H9 (cell line): ENCODE results near the gene STAT1. TPM values are rescaled to one million over a fixed set of nuclear protein-coding genes. Genes with fewer than 3 reads are reported as not detected.

Experiments used
- DNase-seq: peaks from one replicate; pipeline ENCODE4 v3.0.0-alpha.2; 2017
- H2AFZ ChIP-seq: one replicate; pipeline ENCODE4 v1.6.1; 2013; ENCODE audit warnings: mild to moderate bottlenecking, low read length, control low read depth, moderate library complexity
- H2AK5ac ChIP-seq: 2 replicates; pipeline ENCODE4 v1.6.1; 2013; ENCODE audit warnings: low read length, control low read depth, mixed read lengths; ENCODE audit not compliant: insufficient read length
- H2BK120ac ChIP-seq: one replicate; pipeline ENCODE4 v1.6.1; 2013; ENCODE audit warnings: low read depth, mild to moderate bottlenecking, low read length, control low read depth, inconsistent platforms; ENCODE audit not compliant: poor library complexity, severe bottlenecking
- H2BK12ac ChIP-seq: 2 replicates; pipeline ENCODE4 v1.6.1; 2013; ENCODE audit warnings: low read length, control low read depth, mixed read lengths, low read depth; ENCODE audit not compliant: insufficient read length
- H2BK15ac ChIP-seq: 2 replicates; pipeline ENCODE4 v1.6.1; 2013; ENCODE audit warnings: low read depth, low read length, control low read depth
- H2BK20ac ChIP-seq: one replicate; pipeline ENCODE4 v1.6.1; 2013; ENCODE audit warnings: low read depth, mild to moderate bottlenecking, low read length, control low read depth, inconsistent platforms; ENCODE audit not compliant: poor library complexity, severe bottlenecking
- H2BK5ac ChIP-seq: 2 replicates; pipeline ENCODE4 v1.6.1; 2013; ENCODE audit warnings: low read length, control low read depth, mixed read lengths; ENCODE audit not compliant: insufficient read length
- H3K14ac ChIP-seq: 2 replicates; pipeline ENCODE4 v1.6.1; 2013; ENCODE audit warnings: low read length, control low read depth; ENCODE audit not compliant: insufficient read depth
- H3K18ac ChIP-seq: 2 replicates; pipeline ENCODE4 v1.6.1; 2013; ENCODE audit warnings: low read depth, mild to moderate bottlenecking, mixed read lengths, low read length, control low read depth; ENCODE audit not compliant: insufficient read length
- H3K23ac ChIP-seq: 2 replicates; pipeline ENCODE4 v1.6.1; 2013; ENCODE audit warnings: low read length, control low read depth, mixed read lengths, low read depth; ENCODE audit not compliant: insufficient read length
- H3K23me2 ChIP-seq: 2 replicates; pipeline ENCODE4 v1.6.1; 2013; ENCODE audit warnings: low read depth, mild to moderate bottlenecking, mixed read lengths, low read length, control low read depth; ENCODE audit not compliant: insufficient read length, poor library complexity, severe bottlenecking
- H3K27ac ChIP-seq: 2 replicates; pipeline ENCODE4 v1.5.1; 2013; ENCODE audit warnings: low read length, control low read depth, mixed read lengths, low read depth; ENCODE audit not compliant: insufficient read length
- H3K27me3 ChIP-seq: 2 replicates; pipeline ENCODE4 v1.6.1; 2013; ENCODE audit warnings: low read length, control low read depth, inconsistent platforms; ENCODE audit not compliant: insufficient read depth
- H3K4ac ChIP-seq: 2 replicates; pipeline ENCODE4 v1.6.1; 2013; ENCODE audit warnings: low read depth, mild to moderate bottlenecking, control low read depth, inconsistent platforms, low read length, moderate library complexity
- H3K4me1 ChIP-seq: 2 replicates; pipeline ENCODE4 v1.6.1; 2013; ENCODE audit warnings: low read length, control low read depth, inconsistent platforms; ENCODE audit not compliant: insufficient read depth
- H3K4me2 ChIP-seq: 2 replicates; pipeline ENCODE4 v1.6.1; 2013; ENCODE audit warnings: low read length, control low read depth, mixed read lengths; ENCODE audit not compliant: insufficient read length, insufficient read depth
- H3K56ac ChIP-seq: 2 replicates; pipeline ENCODE4 v1.6.1; 2013; ENCODE audit warnings: low read depth, mild to moderate bottlenecking, mixed read lengths, low read length, control low read depth; ENCODE audit not compliant: insufficient read length
- H3K79me1 ChIP-seq: 2 replicates; pipeline ENCODE4 v1.6.1; 2013; ENCODE audit warnings: low read depth, mild to moderate bottlenecking, moderate library complexity, low read length, control low read depth, inconsistent platforms; ENCODE audit not compliant: insufficient read depth, poor library complexity, severe bottlenecking
- H3K79me2 ChIP-seq: 2 replicates; pipeline ENCODE4 v1.6.1; 2013; ENCODE audit warnings: low read length, control low read depth, inconsistent platforms; ENCODE audit not compliant: insufficient read depth
- H3K9ac ChIP-seq: 2 replicates; pipeline ENCODE4 v1.6.1; 2013; ENCODE audit warnings: low read length, control low read depth, mixed read lengths; ENCODE audit not compliant: insufficient read length; ENCODE audit errors: extremely low read depth
- H3K9me3 ChIP-seq: one replicate; pipeline ENCODE4 v1.6.1; 2013; ENCODE audit warnings: low read depth, low read length, inconsistent platforms; ENCODE audit not compliant: control insufficient read depth
- H3T11ph ChIP-seq: one replicate; pipeline ENCODE4 v1.6.1; 2013; ENCODE audit warnings: mild to moderate bottlenecking, low read length, control low read depth, inconsistent platforms
- H4K20me1 ChIP-seq: one replicate; pipeline ENCODE4 v1.6.1; 2013; ENCODE audit not compliant: control insufficient read depth, insufficient read length, insufficient read depth
- H4K5ac ChIP-seq: 2 replicates; pipeline ENCODE4 v1.6.1; 2013; ENCODE audit warnings: low read depth, mild to moderate bottlenecking, mixed read lengths, low read length, control low read depth; ENCODE audit not compliant: insufficient read length
- H4K8ac ChIP-seq: replicated peaks from 2 replicates; pipeline ENCODE4 v1.6.1; 2013; ENCODE audit warnings: low read length, control low read depth, mixed read lengths, low read depth; ENCODE audit not compliant: insufficient read length
- H4K91ac ChIP-seq: 2 replicates; pipeline ENCODE4 v1.6.1; 2013; ENCODE audit warnings: low read depth, mild to moderate bottlenecking, moderate library complexity, mixed read lengths, low read length, control low read depth; ENCODE audit not compliant: insufficient read length
- H3K27ac Mint-ChIP-seq, 3 experiments: 2 replicates in 2 of 3; 3 replicates in 1 of 3; pipeline ENCODE4 v1.8.0; 2020 to 2021; ENCODE audit warnings: mixed read lengths in 3 of 3, mild to moderate bottlenecking in 1 of 3, moderate library complexity in 1 of 3
- H3K27me3 Mint-ChIP-seq: 2 replicates; pipeline ENCODE4 v1.8.0; 2021; ENCODE audit warnings: low read depth, mild to moderate bottlenecking, moderate library complexity, mixed read lengths
- H3K36me3 Mint-ChIP-seq, 3 experiments: 2 replicates in 2 of 3; 3 replicates in 1 of 3; pipeline ENCODE4 v1.8.0; 2020 to 2021; ENCODE audit warnings: low read depth in 3 of 3, mixed read lengths in 3 of 3; ENCODE audit not compliant: insufficient read depth in 1 of 3
- H3K4me1 Mint-ChIP-seq, 2 experiments: 2 replicates each; pipeline ENCODE4 v1.8.0; 2020; ENCODE audit warnings: mixed read lengths in 2 of 2
- H3K4me3 Mint-ChIP-seq, 2 experiments: 2 replicates in 1 of 2; 3 replicates in 1 of 2; pipeline ENCODE4 v1.8.0; 2020 to 2021; ENCODE audit warnings: mild to moderate bottlenecking in 2 of 2, mixed read lengths in 2 of 2, moderate library complexity in 1 of 2
- H3K9me3 Mint-ChIP-seq, 2 experiments: 2 replicates in 1 of 2; 3 replicates in 1 of 2; pipeline ENCODE4 v1.8.0; 2020; ENCODE audit warnings: mild to moderate bottlenecking in 2 of 2, mixed read lengths in 2 of 2, moderate library complexity in 1 of 2
- WGBS: extraction: QIAGEN DNeasy Blood & Tissue Kit; methylation state at CpG from one replicate; pipeline ENCODE4 v1.1.7; 2013; ENCODE audit warnings: missing lambda C conversion rate, low lambda C conversion rate, mixed read lengths; ENCODE audit not compliant: insufficient read length; ENCODE audit errors: extremely low coverage; 5-methylcytosine and 5-hydroxymethylcytosine counted together
- total RNA-seq: library from RNA; stranded (reverse); gene quantifications from 2 replicates; pipeline ENCODE4 v1.2.1, GENCODE V29; 2021
- TF ChIP-seq, protein P1 (sequence below): fragments of 200-600 bp; sonication (generic); conservative IDR thresholded peaks from 3 replicates; pipeline ENCODE4 v1.8.0; 2021; ENCODE audit warnings: antibody characterized with exemption, mild to moderate bottlenecking

The STAT1 gene
- total RNA-seq, 1 experiment from 2014 or later, result 48.1 TPM

DNA sequence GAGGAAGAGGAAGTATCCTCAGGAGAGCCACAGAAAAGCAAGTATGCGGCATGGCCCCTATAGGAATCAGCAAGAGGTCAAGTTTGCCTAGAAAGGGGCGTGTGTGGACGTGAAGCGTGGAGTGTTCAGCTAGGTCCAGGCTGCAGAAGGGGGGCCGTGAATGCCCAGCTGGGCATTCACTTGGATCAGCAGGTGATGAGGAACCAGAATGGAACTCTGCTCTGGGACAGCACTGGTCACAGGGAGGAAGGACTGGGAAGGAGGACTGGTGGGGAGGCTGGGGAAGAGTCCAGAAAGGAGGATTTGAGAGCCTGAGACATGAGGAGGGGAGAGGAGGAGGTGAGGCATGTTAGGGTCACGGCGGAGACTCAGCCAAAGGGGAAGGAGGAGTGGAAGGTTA, 19.8 kb downstream of the STAT1 start:
- H2AFZ ChIP-seq, result no peak overlapping the region
- H3K9me3 ChIP-seq, result no peaks in the 10 kb centered on the region
- H3K9ac ChIP-seq, result no peak overlapping the region
- no peak overlapping the region for H3T11ph ChIP-seq
- TF ChIP-seq, protein P1, sequence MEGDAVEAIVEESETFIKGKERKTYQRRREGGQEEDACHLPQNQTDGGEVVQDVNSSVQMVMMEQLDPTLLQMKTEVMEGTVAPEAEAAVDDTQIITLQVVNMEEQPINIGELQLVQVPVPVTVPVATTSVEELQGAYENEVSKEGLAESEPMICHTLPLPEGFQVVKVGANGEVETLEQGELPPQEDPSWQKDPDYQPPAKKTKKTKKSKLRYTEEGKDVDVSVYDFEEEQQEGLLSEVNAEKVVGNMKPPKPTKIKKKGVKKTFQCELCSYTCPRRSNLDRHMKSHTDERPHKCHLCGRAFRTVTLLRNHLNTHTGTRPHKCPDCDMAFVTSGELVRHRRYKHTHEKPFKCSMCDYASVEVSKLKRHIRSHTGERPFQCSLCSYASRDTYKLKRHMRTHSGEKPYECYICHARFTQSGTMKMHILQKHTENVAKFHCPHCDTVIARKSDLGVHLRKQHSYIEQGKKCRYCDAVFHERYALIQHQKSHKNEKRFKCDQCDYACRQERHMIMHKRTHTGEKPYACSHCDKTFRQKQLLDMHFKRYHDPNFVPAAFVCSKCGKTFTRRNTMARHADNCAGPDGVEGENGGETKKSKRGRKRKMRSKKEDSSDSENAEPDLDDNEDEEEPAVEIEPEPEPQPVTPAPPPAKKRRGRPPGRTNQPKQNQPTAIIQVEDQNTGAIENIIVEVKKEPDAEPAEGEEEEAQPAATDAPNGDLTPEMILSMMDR, result no peak
- H3K18ac ChIP-seq, result no peak overlapping the region
- H4K91ac ChIP-seq, result no peak overlapping the region
- H3K27me3 Mint-ChIP-seq, result no peaks in the 10 kb centered on the region
- H3K4me1 Mint-ChIP-seq, result no peaks in the 10 kb centered on the region
- no peak overlapping the region for H3K14ac ChIP-seq
- H3K4me3 Mint-ChIP-seq, result no peak overlapping the region
- DNase-seq, result no peak
- H3K56ac ChIP-seq, result no peak overlapping the region
- H3K27me3 ChIP-seq, result no peaks in the 10 kb centered on the region
- H4K20me1 ChIP-seq, result no peaks in the 10 kb centered on the region
- no peak overlapping the region for H4K5ac ChIP-seq
- H3K4ac ChIP-seq, result no peak overlapping the region
- H2BK12ac ChIP-seq, result no peak overlapping the region
- no peak overlapping the region for H3K23ac ChIP-seq
- H3K9me3 Mint-ChIP-seq, result no peaks in the 10 kb centered on the region
- WGBS, result no CpG with 5 or more reads among the region's 7 CpGs
- no peak overlapping the region for H2BK15ac ChIP-seq
- H3K79me2 ChIP-seq, result no peaks in the 10 kb centered on the region
- H3K4me2 ChIP-seq, result no peak overlapping the region
- no peak overlapping the region for H4K8ac ChIP-seq
- no peak overlapping the region for H2BK120ac ChIP-seq
- H2BK5ac ChIP-seq, result no peak overlapping the region
- peak overlapping the region in 1 of 3 experiments; percentile 24; a peak in 2 of 7 replicates for H3K27ac Mint-ChIP-seq
- no peaks in the 10 kb centered on the region for H3K79me1 ChIP-seq
- no peak overlapping the region for H2AK5ac ChIP-seq
- H3K4me1 ChIP-seq, result no peaks in the 10 kb centered on the region
- no peak overlapping the region for H2BK20ac ChIP-seq
- peaks cover 49 to 90% (median 77%) of the 10 kb centered on the region in 3 experiments for H3K36me3 Mint-ChIP-seq
- no peaks in the 10 kb centered on the region for H3K23me2 ChIP-seq
- no peak overlapping the region for H3K27ac ChIP-seq
